H1 (cell line): ENCODE measurements around the gene NEK9. TPM values are rescaled to one million over a fixed set of nuclear protein-coding genes. Genes with fewer than 3 reads are reported as not detected.

ENCODE experiments used
- polyA plus RNA-seq, 7 experiments: library from polyadenylated mRNA; depleted of rRNA in 3 of 7; stranded (reverse) in 5 of 7; unstranded in 2 of 7; fragments of >200 nt in 5 of 7; fragments of 200-250 nt in 2 of 7; gene quantifications; 1 replicate in 5 of 7; 2 replicates in 1 of 7; 4 replicates in 1 of 7; pipeline versions ENCODE4 v1.2.1 to v1.2.3, GENCODE V29; 2011 to 2013; ENCODE audit warnings: missing spikeins in 2 of 7, mixed read lengths in 2 of 7
- total RNA-seq: library from RNA; stranded (reverse); fragmentation: NEBNext Ultra II Directional; extraction: Animal tissue kit (Norgen Biotek cat#: 25700); gene quantifications from 2 replicates; pipeline ENCODE4 v1.2.1, GENCODE V29; 2021
- TF ChIP-seq, protein P1 (sequence below): fragments of 300-600 bp; sonication (generic); IDR thresholded peaks from 2 replicates; pipeline ENCODE4 v1.7.1; 2012; ENCODE audit warnings: low read length, moderate library complexity, mild to moderate bottlenecking, inconsistent platforms; ENCODE audit not compliant: insufficient replicate concordance

Gene NEK9
- total and polyA plus RNA-seq, 2 of the 8 experiments (the other 6 are each of a cell fraction or from before 2014, with no cell fraction given) = 16.0 to 43.6 TPM

DNA sequence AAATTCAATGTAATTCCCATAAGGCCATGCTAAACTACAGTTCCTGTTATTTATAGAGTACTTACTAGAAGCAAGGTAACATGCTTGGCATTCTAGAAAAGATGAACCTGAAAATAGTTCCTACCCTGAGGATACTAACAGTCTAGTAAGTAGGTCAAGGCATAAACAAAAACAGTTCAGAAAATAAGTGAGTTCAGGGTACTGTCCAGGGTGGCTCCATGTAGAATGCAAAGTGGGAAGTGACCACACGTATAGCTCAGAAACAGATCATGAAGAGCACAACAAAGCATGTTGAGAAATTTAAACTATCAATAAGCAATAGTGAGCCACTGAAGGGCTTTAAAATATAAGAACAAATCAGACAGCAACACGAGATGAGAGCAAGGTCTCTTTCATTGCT is 47.2 kb upstream of the NEK9 start (continued):
- TF ChIP-seq, protein P1, sequence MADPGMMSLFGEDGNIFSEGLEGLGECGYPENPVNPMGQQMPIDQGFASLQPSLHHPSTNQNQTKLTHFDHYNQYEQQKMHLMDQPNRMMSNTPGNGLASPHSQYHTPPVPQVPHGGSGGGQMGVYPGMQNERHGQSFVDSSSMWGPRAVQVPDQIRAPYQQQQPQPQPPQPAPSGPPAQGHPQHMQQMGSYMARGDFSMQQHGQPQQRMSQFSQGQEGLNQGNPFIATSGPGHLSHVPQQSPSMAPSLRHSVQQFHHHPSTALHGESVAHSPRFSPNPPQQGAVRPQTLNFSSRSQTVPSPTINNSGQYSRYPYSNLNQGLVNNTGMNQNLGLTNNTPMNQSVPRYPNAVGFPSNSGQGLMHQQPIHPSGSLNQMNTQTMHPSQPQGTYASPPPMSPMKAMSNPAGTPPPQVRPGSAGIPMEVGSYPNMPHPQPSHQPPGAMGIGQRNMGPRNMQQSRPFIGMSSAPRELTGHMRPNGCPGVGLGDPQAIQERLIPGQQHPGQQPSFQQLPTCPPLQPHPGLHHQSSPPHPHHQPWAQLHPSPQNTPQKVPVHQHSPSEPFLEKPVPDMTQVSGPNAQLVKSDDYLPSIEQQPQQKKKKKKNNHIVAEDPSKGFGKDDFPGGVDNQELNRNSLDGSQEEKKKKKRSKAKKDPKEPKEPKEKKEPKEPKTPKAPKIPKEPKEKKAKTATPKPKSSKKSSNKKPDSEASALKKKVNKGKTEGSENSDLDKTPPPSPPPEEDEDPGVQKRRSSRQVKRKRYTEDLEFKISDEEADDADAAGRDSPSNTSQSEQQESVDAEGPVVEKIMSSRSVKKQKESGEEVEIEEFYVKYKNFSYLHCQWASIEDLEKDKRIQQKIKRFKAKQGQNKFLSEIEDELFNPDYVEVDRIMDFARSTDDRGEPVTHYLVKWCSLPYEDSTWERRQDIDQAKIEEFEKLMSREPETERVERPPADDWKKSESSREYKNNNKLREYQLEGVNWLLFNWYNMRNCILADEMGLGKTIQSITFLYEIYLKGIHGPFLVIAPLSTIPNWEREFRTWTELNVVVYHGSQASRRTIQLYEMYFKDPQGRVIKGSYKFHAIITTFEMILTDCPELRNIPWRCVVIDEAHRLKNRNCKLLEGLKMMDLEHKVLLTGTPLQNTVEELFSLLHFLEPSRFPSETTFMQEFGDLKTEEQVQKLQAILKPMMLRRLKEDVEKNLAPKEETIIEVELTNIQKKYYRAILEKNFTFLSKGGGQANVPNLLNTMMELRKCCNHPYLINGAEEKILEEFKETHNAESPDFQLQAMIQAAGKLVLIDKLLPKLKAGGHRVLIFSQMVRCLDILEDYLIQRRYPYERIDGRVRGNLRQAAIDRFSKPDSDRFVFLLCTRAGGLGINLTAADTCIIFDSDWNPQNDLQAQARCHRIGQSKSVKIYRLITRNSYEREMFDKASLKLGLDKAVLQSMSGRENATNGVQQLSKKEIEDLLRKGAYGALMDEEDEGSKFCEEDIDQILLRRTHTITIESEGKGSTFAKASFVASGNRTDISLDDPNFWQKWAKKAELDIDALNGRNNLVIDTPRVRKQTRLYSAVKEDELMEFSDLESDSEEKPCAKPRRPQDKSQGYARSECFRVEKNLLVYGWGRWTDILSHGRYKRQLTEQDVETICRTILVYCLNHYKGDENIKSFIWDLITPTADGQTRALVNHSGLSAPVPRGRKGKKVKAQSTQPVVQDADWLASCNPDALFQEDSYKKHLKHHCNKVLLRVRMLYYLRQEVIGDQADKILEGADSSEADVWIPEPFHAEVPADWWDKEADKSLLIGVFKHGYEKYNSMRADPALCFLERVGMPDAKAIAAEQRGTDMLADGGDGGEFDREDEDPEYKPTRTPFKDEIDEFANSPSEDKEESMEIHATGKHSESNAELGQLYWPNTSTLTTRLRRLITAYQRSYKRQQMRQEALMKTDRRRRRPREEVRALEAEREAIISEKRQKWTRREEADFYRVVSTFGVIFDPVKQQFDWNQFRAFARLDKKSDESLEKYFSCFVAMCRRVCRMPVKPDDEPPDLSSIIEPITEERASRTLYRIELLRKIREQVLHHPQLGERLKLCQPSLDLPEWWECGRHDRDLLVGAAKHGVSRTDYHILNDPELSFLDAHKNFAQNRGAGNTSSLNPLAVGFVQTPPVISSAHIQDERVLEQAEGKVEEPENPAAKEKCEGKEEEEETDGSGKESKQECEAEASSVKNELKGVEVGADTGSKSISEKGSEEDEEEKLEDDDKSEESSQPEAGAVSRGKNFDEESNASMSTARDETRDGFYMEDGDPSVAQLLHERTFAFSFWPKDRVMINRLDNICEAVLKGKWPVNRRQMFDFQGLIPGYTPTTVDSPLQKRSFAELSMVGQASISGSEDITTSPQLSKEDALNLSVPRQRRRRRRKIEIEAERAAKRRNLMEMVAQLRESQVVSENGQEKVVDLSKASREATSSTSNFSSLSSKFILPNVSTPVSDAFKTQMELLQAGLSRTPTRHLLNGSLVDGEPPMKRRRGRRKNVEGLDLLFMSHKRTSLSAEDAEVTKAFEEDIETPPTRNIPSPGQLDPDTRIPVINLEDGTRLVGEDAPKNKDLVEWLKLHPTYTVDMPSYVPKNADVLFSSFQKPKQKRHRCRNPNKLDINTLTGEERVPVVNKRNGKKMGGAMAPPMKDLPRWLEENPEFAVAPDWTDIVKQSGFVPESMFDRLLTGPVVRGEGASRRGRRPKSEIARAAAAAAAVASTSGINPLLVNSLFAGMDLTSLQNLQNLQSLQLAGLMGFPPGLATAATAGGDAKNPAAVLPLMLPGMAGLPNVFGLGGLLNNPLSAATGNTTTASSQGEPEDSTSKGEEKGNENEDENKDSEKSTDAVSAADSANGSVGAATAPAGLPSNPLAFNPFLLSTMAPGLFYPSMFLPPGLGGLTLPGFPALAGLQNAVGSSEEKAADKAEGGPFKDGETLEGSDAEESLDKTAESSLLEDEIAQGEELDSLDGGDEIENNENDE = no peak
